Activated CD4-positive, alpha-beta T cell treated with anti-CD3 and anti-CD28 coated beads, Interleukin-2, amount 50 U/mL, for 4 hours (primary cell): ENCODE results near the gene IL27RA.
"Not testable (repeated sequence)": the region's sequence is repeated elsewhere in the genome, so short reads cannot be mapped to it uniquely, and the experiment has no call there.

Experiments used
- DNase-seq, 2 experiments: peaks; one replicate each; pipeline ENCODE4 v3.0.0-alpha.2; 2020

IL27RA gene

DNA sequence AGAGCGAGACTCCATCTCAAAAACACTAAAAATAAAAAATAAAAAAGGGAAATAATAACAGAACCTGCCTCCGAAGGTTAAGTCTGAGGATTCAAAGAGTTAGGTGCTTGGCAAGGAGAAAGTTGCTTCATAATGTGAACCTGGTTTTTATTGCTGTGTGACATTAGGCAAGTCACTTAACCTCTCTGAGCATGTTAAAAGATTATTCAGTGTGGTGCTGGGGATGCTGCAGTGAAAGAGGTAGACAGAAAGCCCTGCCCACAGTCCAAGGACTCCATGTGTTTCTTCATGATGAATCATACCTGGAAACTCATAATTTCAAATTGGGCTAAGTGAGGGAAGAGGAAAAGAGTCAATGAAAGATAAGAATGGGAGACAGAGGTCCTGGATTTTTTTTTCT, 2.4 kb downstream of the IL27RA start:
- no peak for DNase-seq

DNA sequence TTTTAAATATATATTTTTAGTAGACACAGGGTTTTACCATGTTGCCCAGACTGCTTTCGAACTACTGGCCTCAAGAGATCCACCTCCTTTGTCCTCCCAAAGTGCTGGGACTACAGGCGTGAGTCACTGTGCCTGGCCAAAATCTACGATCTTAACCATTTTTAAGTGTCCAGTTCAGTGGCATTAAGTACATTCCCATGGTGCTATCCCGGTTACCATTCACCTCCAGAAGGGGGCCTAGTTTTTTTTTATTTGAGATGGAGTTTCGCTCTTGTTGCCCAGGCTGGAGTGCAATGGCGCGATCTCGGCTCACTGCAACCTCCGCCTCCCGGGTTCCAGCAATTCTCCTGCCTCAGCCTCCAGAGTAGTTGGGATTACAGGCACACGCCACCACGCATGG, 3.6 kb downstream of the IL27RA start:
- not testable (repeated sequence) for DNase-seq

DNA sequence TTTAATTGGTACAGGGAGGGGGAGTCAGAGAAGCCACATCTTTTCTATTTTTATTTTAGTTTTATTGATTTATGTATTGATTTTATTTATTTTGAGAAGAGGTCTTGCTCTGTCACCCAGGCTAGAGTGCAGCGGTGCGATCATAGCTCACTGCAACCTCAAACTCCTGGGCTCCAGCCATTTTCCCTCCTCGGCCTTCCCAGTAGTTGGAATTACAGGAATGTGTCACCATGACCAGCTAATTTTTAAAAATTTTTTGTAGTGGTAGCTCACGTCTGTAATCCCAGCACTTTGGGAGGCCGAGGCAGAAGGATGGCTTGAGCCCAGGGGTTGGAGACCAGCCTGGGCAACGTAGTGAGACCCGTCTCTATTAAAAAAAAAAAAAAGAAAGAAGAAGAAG, 4.1 kb downstream of the IL27RA start:
- no peak for DNase-seq

- no peak for DNase-seq
Measured at GRCh38 chr19:14039181-14039580, 7.6 kb downstream of the IL27RA start.

DNA sequence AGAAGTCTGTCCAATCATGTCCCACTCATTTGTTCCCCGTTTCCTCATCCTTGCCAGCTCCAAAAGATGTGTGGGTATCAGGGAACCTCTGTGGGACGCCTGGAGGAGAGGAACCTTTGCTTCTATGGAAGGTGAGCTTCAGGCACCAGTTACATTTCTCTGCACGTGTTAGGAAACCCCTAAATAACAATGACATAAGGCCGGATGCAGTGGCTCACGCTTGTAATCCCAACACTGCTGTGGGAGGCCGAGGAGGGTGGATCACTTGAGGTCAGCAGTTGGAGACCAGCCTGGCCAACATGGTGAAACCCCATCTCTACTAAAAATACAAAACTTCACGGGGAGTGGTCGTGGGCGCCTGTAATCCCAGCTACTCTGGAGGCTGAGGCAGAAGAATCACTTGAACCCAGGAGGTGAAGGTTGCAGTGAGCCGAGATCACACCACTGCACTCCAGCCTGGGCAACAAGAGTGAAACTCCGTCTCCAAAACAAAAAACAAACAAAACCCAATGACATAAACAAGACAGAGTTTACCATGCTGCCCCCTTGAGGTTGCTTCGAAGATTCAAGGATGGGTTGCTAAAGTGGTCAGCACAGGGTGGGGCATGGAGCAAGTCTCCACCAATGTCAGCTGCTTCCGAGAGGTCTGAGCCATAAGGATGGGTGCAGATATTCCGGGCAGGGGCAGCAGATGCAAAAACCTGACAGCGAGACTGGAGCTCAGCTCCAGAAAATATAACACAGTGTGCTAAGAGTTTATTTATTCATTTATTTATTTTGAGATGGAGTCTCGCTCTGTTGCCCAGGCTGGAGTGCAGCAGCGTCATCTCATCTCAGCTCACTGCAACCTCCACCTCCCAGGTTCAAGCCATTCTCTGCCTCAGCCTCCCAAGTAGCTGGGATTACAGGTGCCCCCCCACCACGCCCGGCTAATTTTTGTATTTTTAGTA, 11.4 kb downstream of the IL27RA start:
- peak in 1 of 2 experiments; percentile 19 for DNase-seq

GRCh38 chr19:14047866-14048265, 16.3 kb downstream of the IL27RA start:
- not testable (repeated sequence) for DNase-seq

DNA sequence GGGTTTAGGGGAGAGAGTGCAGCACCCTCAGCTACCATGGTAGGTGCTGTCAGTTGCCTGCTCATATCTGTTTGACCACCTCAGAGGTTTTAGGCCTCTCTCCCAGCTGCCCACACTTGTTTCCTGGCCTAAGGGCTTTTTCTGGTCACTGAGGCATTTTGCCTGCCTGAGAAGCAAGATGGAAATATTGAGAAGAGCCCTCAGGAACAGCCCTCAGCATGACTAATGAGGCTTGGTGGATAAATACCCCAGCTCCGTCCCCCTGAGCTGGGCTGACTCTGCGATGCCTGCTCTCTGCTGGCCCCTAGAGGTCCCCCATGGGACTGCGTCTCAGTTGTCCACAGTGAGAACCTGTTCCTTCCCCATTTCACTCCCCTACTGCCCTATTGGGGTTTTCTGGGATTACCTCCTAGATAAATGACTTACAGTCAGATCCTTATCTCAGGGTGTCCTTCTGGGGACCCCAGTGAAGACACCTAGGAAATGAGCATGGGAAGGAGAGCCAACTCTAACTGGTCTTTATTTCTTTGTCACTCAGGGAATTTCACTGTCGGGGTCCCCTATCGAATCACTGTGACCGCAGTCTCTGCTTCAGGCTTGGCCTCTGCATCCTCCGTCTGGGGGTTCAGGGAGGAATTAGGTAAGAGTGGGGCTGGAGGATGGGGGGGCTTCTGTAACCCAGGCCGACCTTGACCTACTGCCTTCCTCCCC, 17.0 kb downstream of the IL27RA start:
- DNase-seq = peak; percentile 77 to 80

DNA sequence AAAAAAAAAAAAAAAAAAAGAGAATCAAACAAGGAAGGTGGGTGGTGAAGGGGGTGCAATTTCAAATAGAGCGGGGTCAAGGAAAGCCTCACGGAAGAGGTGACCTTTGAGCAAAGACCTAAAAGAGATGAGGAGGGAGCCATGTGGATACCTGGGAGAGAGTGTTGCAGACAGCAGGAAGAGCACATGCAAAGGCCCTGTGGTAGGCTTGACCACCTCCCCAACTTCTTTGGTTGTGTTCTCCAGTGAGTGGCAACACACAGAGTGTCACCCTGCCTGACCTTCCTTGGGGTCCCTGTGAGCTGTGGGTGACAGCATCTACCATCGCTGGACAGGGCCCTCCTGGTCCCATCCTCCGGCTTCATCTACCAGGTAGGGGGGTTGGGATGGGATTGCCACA, 18.9 kb downstream of the IL27RA start:
- DNase-seq = no peak

- not testable (repeated sequence) for DNase-seq
Measured at GRCh38 chr19:14050961-14051360, 19.4 kb downstream of the IL27RA start.

- no peak for DNase-seq
Measured at GRCh38 chr19:14051980-14052379, 20.4 kb downstream of the IL27RA start.

- no peak for DNase-seq
Measured at GRCh38 chr19:14052470-14052869, 20.9 kb downstream of the IL27RA start.

DNA sequence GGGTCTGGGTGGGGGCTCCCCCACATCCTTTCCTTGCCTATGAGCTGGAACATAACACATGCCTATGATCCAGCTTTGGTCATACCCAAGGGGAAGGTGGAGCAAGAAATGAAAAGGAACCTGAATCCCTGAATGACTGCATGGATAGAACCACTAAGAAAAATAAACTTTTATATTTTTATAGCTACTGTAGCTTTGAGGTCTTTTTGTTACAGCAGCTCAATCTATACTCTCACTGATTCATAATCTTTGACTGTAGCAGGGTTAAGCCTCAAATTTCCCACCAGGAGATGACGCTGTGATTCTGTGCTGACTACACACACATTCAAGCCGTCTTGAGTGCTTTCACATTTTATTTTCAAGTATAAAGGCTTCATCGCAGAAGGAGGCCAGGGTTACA, 21.5 kb downstream of the IL27RA start:
- DNase-seq = no peak

DNA sequence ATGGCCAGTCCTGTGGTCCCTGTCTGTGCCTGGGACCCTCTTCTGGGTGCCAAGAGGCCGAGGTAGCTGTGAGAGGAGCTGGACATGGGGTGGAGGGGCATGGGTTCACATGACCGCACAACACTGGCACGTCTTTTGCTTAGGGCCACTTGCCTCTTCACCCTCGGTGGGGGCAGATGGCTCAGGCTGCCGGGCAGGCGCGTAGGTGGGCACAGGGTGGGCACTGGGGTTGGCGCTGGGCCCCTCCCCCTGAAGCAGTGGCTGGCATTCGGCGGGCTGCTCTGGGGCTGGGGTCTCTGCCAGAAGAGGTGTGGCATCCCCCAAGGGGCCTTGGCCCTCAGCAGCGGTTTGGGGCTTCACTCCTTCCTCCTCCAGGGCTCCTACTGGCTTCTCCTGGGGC, 21.9 kb downstream of the IL27RA start:
- DNase-seq = no peak

GRCh38 chr19:14054099-14054498, 22.5 kb downstream of the IL27RA start:
- no peak for DNase-seq

GRCh38 chr19:14054721-14055120, 23.2 kb downstream of the IL27RA start:
- DNase-seq = no peak

DNA sequence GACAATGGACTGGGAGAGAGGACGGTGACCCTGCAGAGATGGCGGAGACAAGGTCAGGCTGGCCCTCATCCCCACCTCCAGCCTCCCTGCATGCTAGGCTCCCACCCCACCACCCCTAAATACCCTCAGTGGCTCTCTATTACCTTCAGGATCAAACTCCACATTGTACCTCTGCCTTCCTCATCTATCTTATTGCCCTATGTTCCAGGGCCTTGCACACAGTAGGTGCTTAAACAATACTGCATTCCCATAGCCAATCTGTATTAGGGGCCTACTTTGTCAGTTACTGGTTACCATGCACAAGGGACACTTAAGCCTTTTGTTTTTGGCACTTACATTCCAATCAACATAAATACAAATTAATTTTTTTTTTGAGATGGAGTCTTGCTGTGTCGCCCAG, 23.8 kb downstream of the IL27RA start:
- no peak for DNase-seq

DNA sequence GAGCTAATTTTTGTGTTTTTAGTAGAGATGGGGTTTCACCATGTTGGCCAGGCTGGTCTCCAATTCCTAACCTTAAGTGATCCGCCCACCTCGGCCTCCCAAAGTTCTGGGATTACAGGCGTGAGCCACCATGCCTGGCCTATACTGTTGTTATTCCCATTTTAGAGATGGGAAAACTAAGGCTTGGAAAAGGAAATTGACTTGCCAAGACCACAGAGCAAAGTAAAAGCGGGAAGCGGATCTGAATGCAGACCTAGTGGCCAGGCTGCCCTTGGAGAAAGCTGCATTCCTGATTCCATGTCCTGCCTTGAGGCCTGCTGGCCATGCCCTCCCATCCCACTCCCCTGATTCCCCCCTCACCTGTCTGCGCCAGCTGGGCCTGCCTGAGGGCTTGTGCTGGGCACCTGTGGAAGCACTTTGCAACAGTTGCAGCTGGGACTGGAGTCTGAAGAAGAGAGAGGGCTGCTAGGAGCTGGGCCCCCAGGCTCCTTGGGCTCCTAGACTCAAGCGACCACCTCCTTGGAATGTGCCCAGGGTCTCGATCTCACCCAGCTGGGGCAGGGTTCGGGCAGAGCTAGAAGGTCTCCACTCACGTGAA, 24.6 kb downstream of the IL27RA start:
- DNase-seq = no peak

DNA sequence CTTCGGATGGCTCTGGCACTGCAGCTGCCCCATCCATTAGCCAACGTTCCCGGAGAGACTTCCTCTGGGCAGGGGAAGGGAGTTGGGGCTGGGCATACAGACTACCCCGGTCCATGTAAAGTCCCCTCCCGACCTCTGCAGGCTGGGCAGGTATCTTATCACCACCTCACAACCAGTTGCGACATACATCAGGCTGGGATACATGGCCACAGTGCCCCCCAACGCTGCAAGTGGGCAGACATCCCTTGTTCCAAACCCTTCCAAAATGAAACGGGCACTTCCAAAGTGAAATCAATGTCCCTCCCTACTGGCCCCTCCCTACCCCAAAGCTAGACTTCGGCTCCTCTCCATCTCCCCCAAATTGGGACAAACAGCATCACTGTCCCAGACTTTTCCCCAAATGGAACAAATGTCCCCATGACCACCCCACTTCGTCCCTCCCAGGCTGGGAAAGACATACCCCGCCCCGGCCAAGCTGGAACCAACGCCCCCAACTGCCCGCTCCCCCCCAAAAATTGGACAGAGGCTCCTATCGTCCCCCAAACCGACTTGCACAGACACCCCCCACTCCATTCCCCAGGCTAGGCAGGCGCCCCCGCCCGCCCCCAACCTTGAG, 25.3 kb downstream of the IL27RA start:
- no peak for DNase-seq

DNA sequence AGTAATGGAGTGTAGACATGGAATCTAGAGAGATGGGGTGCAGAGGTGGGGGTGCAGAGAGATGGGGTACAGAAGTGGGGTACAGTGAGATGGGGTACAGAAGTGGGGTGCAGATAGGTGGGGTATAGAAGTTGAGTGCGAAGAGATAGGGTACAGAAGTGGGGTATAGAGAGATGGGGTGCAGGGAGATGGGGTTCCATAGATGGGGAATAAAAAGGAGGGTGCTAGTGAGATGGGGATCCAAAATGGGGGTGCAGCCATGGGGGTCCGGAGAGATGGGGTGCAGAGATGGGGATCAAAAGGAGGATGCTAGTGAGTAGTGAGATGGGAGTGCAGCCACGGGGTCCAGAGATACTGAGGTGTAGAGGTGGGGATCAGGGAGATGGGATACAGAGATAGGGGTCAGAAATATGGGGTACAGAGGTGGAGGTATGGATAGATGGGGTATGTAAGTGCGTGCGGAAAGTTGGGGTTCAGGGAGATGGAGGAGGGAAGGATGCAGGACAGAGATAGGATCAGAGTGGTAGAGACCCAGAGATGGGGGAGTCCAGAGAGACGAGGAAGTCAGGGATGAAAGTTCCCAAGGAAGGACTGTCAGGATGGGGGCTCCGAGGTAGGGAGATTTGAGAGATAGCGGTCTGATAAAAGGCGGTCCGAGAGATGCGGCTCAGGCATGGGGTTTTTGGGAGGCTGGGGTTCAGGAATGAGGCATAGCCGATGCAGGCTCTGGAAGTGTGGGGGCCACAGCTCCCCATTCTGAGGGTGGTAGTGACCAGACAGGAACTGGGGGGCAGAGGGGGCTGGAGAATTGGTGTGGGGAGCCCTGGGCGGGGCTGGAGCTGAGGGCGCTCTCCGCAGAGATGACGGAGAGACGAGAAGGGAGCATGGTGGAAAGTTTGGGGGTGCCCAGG, 26.9 kb downstream of the IL27RA start:
- no peak for DNase-seq

GRCh38 chr19:14059093-14059480, 27.5 kb downstream of the IL27RA start:
- DNase-seq = peak; percentile 43 to 50

DNA sequence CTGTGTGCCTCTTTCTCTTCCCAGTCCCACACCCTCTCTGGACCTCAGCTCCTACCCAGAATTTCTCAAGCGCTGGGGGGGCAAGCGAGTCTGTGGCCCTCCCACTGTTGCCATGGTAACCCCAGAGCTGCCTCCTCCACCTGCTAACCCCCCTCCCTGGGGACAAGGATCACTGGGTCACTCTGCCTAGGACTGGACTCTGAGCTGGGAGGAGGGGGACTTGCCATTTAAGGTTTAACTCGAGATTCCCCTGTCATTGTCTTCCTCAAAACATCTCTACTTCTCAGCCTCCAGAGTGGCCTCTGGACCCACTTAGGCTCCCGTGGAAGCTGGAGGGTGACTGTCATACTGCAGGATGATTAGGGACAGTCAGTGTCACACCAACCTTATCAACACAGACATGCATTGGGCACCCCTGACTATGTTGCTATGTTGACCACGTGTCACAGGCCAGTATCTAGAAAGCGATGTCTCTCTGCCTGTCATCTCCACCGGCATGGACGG, 28.1 kb downstream of the IL27RA start:
- DNase-seq = no peak
